ENCODE data around the gene STYXL1.
"Not testable (repeated sequence)": the region's sequence is repeated elsewhere in the genome, so short reads cannot be mapped to it uniquely, and the experiment has no call there.

Gene STYXL1

DNA sequence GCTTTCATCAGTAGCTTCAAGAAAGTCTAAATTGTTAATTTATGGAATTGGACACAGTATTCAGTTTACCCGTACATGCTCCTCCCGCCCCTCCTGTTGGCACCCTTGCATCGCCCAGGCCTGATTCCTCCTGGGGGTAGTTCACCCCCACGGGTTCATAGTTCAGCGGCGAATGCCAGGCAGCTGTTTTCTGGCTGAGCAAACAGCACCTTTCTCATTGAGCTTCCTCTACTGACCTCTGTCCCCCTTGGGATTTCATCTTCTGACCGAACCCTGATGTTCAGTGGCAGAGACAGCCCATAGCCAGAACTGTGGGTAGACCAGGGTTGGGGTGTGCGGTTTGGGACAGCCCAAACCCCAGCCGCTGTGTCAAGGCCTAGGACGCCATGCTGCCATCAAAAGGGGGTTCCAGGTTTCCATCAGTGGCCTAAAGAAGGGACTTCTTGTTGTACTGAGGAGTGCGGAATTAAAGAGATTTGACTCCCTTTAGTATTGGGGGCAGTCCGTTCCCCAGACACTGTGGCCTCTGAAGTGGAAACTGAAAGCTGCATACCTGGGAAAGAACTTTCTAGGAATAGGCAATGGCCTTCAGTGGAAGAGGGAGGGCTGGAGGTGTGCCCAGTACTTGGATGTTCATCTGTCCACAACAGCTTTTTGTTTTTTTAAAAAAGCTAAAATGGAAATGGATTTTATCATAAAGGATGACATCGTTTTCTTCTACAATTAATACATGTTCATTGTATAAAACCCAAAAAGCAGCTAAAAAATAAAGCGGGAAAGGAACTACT lies 19.1 kb upstream of the STYXL1 start:
- DNase-seq (ENCODE audit: low read depth in 2 of 2): no peak

- no peak for DNase-seq (ENCODE audit: low read depth in 2 of 2)
These were observed 17.3 kb upstream of the STYXL1 start for GRCh38 chr7:76065016-76065612.

DNA sequence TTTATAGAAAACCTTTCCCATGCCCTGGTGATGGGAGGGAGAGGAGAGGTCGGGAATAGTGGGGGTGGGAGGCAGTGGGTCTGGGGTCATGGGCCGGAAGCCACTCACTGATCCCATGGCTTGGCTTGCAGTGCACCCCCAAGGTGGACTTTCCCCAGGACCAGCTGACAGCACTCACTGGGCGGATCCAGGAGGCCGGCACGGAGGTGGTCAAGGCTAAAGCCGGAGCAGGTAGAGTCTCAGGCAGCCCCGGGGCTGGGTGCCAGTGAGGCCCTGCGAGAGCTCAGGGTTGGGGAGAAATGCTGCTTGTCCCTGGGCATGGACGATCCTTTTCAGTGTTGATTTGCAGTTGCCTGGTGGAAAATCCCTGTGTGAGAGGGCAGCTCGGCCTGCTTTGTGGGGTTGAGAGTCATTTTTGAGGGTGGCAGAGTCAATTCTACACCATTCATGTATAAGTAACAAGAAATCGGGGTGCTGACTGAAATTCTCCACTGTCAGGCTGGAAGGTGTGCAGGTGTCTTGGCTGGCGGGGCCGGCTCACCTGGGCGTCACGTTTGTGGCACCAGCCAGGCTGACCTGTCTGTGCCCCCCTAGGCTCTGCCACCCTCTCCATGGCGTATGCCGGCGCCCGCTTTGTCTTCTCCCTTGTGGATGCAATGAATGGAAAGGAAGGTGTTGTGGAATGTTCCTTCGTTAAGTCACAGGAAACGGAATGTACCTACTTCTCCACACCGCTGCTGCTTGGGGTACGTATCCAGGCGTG lies 16.6 kb upstream of the STYXL1 start:
- DNase-seq (ENCODE audit: low read depth in 2 of 2): no peak

- DNase-seq (ENCODE audit: low read depth in 2 of 2): no peak
These were observed 15.7 kb upstream of the STYXL1 start for GRCh38 chr7:76063525-76063924.

GRCh38 chr7:76063114-76063513 lies 15.3 kb upstream of the STYXL1 start:
- DNase-seq (ENCODE audit: low read depth in 2 of 2): no peak

DNA sequence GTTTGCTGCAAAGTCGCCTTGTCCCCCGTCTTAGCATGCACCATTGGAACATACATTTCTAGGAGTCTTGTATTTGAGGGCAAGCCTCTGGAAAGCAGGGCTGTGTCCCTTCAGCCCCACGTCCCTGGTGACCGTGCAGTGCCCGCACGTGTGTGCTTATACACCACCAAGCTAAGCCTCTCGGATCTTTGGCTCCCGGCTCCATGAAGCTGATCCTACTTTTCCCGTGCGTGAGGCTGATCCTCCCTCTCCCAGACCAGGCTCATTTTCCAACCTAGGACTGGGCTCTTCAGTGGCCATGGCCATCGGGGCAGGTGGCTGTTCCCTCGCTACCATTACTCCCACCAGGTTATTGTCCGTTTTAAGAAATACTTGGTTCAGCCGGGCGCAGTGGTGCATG lies 14.5 kb upstream of the STYXL1 start:
- DNase-seq (ENCODE audit: low read depth in 2 of 2): no peak

GRCh38 chr7:76060842-76061241 lies 13.0 kb upstream of the STYXL1 start:
- DNase-seq (ENCODE audit: low read depth in 2 of 2): no peak

DNA sequence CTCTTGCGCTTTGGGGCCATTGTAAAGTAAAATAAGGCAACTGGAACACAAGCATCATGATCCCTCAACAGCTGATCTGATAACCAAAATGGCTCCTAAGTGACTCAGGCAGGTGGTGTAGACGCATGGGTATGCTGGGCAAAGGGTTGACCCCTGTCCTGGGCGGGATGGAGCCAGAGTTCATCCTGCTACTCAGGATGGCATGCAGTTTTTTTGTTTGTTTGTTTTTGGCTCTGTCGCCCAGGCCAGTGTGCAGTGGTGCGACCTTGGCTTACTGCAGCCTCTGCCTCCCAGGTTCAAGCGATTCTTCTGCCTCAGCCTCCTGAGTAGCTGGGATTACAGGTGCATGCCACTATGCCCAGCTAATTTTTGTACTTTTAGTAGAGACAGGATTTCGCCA lies 10.9 kb upstream of the STYXL1 start:
- DNase-seq (ENCODE audit: low read depth in 2 of 2): not testable (repeated sequence)

- DNase-seq (ENCODE audit: low read depth in 2 of 2): no peak
These were observed 10.0 kb upstream of the STYXL1 start for GRCh38 chr7:76057813-76058145.

DNA sequence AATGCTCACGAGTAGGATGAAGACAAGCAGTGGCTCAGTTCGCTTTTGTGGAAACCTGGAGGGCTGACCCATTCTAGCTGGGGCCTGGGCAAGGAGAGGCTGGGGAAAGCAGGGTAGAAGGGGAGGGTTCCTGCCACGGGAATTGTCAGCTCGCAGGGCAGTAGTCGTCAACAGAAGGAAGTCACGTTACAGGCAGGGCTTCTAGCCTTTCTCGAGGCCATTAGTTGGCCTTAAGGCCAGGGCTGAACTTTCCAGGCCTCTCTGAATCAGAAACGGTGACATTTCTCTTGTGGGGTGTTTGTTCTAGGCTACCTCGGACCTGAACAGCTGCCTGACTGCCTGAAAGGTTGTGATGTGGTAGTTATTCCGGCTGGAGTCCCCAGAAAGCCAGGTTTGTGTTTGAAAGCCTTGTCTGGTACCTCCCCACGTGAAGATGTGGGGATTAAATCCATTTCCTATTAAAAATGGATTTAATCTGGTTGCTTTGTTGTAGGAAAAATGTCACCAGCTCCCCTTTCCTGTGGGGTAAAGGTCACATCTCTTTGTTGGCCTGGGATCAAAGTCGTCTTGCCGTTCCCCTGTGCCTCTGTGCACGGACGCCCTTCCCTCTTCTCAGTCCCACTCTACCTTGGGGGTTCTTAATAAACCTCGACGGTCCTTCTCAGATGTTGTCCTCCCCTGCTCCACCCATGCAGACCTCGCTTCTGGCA lies 9.5 kb upstream of the STYXL1 start:
- no peak for DNase-seq (ENCODE audit: low read depth in 2 of 2)

- DNase-seq (ENCODE audit: low read depth in 2 of 2): no peak
These were observed 8.4 kb upstream of the STYXL1 start for GRCh38 chr7:76056241-76056640.

- no peak for DNase-seq (ENCODE audit: low read depth in 2 of 2)
These were observed 6.6 kb upstream of the STYXL1 start for GRCh38 chr7:76054123-76055120.

- DNase-seq (ENCODE audit: low read depth in 2 of 2): no peak
These were observed 5.7 kb upstream of the STYXL1 start for GRCh38 chr7:76053461-76053860.

DNA sequence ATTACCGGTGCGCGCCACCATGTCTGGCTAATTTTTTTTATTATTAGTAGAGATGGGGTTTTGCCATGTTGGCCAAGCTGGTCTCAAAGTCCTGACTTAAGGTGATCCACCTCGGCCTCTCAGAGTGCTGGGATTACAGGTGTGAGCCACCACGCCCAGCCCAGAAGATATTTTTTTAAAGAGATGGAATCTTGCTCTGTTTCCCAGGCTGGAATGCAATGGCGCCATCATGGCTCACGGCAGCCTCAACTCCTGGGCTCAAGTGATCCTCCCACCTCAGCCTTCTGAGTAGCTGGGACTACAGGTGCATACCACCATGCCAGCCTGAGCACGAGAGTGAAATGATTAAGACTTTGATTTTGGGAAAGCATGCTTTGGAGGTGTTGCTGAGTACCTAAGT lies 4.9 kb upstream of the STYXL1 start:
- DNase-seq (ENCODE audit: low read depth in 2 of 2): not testable (repeated sequence)

- no peak for DNase-seq (ENCODE audit: low read depth in 2 of 2)
These were observed 4.0 kb upstream of the STYXL1 start for GRCh38 chr7:76051840-76052239.

GRCh38 chr7:76050545-76050944 lies 2.7 kb upstream of the STYXL1 start:
- no peak for DNase-seq (ENCODE audit: low read depth in 2 of 2)

DNA sequence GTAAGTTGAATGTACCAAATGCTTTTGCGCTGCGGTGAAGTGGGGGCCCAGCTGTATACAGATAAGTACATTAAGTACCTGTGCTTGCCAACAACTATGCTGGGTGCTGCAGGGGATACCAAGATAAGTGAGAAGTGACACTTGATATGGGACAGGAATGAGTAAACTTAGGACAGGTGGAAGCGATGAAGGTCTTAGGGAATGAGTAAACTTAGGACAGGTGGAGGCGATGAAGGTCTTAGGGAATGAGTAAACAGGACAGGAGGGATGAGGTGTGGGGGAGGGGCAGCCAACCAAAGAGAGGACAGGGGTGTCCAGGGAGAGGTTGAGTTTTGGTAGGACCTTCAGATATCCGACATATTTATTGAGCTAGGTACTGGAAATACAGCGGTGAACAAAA lies 1.5 kb upstream of the STYXL1 start:
- DNase-seq (ENCODE audit: low read depth in 2 of 2): no peak

DNA sequence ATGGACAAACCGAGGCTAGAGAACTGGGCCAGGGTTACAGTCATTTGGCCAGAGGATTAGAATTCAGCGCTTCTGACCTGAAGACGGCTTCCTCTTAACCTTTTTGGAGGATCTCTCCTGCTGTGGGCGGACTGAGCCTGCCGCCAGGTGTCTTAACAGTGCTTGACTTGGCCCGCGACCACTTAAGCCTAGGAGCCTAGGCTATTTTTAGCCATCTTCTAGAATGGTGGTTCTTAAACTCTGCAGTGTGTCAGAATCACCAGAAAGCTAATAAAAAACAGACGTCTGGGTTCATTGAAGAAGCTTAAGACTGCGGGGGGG lies 828 bp upstream of the STYXL1 start:
- no peak for DNase-seq (ENCODE audit: low read depth in 2 of 2)

DNA sequence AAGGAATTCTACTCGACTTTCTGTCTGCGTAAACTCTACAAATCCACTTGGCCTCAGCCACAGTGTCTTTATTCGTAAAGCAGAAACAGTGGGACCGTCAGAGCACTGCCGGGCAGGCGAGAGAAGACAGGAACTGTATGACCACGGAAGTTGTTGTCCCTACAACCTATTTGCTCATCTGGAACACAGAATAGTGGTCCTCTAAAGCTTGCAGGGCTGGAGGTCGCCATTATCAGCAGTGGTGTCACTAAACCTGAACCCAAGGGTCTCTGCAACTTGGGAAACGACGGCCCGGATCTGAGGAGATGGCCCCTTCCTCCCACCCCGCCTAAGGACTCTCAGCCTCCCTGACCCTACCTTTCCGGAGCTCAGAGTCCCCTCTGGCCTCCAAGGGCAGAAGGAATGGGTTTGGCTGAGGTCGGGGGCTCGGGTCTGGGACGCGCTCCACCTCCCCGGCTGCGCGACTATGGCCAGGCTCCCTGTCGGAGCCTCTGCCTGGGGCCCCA lies 442 bp downstream of the STYXL1 start:
- DNase-seq (ENCODE audit: low read depth in 2 of 2): no peak

DNA sequence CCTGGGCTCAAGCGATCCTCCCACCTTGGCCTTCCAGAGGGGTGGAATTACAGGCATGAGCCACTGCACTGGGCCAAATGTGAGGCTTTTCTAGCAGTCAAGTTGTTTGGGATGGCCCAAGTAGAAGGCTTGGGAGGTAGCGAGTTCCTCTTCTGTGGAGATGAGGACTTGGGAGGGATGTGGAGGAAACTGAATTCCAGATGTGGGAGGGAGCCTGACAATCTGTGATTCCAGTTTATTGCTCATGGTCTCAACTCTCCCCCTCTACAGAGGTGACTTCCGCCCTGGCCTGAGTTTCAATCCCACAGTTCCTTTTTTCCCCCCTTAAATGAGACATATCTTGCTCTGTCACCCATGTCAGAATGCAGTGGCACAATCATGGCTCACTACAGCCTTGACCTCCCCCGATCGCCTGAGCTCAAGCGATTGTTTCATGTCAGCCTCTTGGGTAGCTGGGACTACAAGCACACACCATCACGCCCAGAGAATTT lies 3.4 kb downstream of the STYXL1 start:
- no peak for DNase-seq (ENCODE audit: low read depth in 2 of 2)

DNA sequence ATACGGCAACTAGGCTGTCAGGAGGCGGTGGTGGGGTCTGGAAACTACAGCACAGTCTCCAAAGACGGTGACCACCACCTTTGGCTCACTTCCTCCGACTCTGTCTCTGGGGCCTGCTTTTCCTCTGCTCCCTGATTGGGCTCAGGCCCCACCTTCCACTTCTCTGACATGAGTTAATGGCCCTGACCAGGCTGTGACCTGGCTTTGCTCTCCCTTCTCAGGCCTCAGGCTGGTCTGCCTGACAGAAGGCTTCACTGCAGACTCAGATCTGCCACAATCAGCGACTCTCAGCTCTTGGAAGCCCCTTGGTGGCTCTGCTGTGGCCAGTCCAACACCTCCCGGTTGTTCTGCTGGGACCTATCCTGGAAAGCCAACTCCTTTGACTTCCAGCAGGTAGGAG lies 7.7 kb downstream of the STYXL1 start:
- DNase-seq (ENCODE audit: low read depth in 2 of 2): no peak

Data from stimulated activated CD8-positive, alpha-beta memory T cell treated with anti-CD3 and anti-CD28 coated beads, Interleukin-7, amount 100 ng/mL, for 4 hours (primary cell).